Kasumi-1 (cell line): ENCODE measurements around the gene MAP3K8.
"Not testable (repeated sequence)": the region's sequence is repeated elsewhere in the genome, so short reads cannot be mapped to it uniquely, and the experiment has no call there.

Experiments used
- DNase-seq, 2 experiments: peaks; one replicate each; lab custom pipeline; 2025; lab: John Stamatoyannopoulos, UW

The MAP3K8 gene

GRCh38 chr10:30447125-30447799 lies 13.3 kb downstream of the MAP3K8 start:
- DNase-seq: no peak

GRCh38 chr10:30448092-30448491 lies 14.1 kb downstream of the MAP3K8 start:
- no peak for DNase-seq

- no peak for DNase-seq
Measured at GRCh38 chr10:30453764-30454527, 20.0 kb downstream of the MAP3K8 start.

GRCh38 chr10:30454744-30455510 lies 20.9 kb downstream of the MAP3K8 start:
- DNase-seq: no peak

- DNase-seq: peak in 1 of 2 experiments; percentile 67
Measured at GRCh38 chr10:30455816-30456215, 21.8 kb downstream of the MAP3K8 start.

GRCh38 chr10:30456266-30456665 lies 22.3 kb downstream of the MAP3K8 start:
- peak; percentile 91 to 92 for DNase-seq

- peak; percentile 89 to 96 for DNase-seq
Measured at GRCh38 chr10:30459283-30459682, 25.3 kb downstream of the MAP3K8 start.

GRCh38 chr10:30460121-30460520 lies 26.1 kb downstream of the MAP3K8 start:
- DNase-seq: no peak

- no peak for DNase-seq
Measured at GRCh38 chr10:30462513-30462912, 28.5 kb downstream of the MAP3K8 start.

- DNase-seq: no peak
Measured at GRCh38 chr10:30463944-30464451, 30.0 kb downstream of the MAP3K8 start.

- DNase-seq: no peak
Measured at GRCh38 chr10:30464675-30465074, 30.7 kb downstream of the MAP3K8 start.

- no peak for DNase-seq
Measured at GRCh38 chr10:30466445-30466844, 32.5 kb downstream of the MAP3K8 start.

- peak; percentile 91 to 92 for DNase-seq
Measured at GRCh38 chr10:30467651-30468338, 33.8 kb downstream of the MAP3K8 start.

GRCh38 chr10:30472414-30473155 lies 38.6 kb downstream of the MAP3K8 start:
- DNase-seq: no peak

GRCh38 chr10:30475515-30475914 lies 41.5 kb downstream of the MAP3K8 start:
- DNase-seq: not testable (repeated sequence)

GRCh38 chr10:30476511-30477155 lies 42.6 kb downstream of the MAP3K8 start:
- peak; percentile 45 to 52 for DNase-seq

GRCh38 chr10:30479513-30479912 lies 45.5 kb downstream of the MAP3K8 start:
- DNase-seq: not testable (repeated sequence)

- no peak for DNase-seq
Measured at GRCh38 chr10:30481603-30482002, 47.6 kb downstream of the MAP3K8 start.

GRCh38 chr10:30488316-30488715 lies 54.3 kb downstream of the MAP3K8 start:
- peak; percentile 97 to 98 for DNase-seq

GRCh38 chr10:30489346-30489745 lies 55.4 kb downstream of the MAP3K8 start:
- DNase-seq: no peak
